Measurements from ENCODE around the gene ARPC4. TPM values are rescaled to one million over a fixed set of nuclear protein-coding genes. Genes with fewer than 3 reads are reported as not detected.

ARPC4 gene
- polyA plus RNA-seq, 3 donors: 68.9 to 121 (median 111) TPM

DNA sequence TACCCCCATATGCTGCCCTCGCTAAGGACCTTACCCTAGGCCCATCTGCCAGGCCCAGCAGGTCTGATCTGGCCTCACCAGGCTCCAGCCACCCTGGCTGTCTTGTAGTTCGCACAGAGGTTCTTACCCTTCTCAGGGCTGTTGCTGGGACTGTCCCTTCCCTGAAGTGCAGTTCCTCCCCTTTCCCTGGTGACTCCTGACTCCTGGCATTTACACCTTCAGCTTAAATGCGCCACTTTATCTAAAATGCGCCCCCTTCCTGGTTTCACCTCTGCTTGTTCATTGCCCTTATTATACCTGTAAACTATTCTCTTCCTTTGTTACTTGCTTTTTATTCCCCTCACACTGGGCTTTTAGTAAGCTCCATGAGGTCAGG lies 16.3 kb downstream of the ARPC4 start:
- 78 to 86% (median 84%) methylated on average over 4 of the region's 4 CpGs for WGBS, 3 donors

DNA sequence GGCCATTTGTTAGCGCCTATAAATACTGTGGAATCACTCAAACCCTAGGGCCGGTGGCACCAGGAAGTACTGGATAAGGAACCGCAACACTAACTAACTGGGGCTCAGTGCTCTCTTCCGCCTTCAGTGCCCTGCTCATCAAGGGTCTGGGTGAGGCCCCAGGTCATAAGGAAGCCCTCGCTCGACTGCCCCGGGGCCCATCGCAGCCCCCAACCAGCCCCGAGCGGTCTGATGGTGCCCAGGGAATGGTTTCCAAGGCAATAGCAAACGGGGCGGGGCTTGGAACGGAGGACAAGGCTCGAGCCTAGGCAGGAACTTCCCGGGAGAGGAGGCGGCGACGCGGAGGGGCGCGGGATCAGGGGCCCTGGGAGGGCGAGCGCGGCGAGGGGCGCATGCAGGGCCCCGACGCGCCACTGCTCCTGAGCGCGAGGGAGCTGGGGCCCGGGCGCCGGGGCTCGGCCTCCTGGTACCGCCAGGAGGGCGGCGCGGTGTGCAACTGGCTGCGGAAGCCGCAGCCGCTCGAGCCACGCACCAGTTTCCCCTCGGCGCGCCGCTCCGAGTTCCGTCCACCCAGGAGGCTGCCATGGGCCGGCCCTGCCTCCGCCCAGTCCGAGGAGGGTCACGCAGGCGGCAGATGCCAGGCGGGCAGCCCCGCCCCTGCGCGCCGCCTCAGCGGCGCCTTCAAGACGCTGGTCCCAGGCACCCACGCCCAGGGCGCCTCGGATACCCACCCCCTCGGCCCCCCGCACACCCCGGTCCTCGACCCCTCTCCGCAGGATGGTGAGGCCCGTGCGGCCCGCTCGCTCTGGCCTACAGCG lies 16.9 kb downstream of the ARPC4 start, which contains the start of gene TTLL3:
Gene TTLL3 (plus strand): TSS at position 648 of the 818 bp plus-strand sequence. CDS start 400 bp downstream, outside the sequence.
- 0 to 1% (median 0%) methylated on average over 34 to 76 of the region's 76 CpGs for WGBS, 3 donors
- H3K27ac ChIP-seq (ENCODE audit: low read depth, low read length): peak within 1 kb of the TSS; percentile 84

More for the DNA sequence above, 16.3 kb downstream of the ARPC4 start:
- peak overlapping the region; percentile 84 for H3K27ac ChIP-seq (ENCODE audit: low read depth, low read length)

DNA sequence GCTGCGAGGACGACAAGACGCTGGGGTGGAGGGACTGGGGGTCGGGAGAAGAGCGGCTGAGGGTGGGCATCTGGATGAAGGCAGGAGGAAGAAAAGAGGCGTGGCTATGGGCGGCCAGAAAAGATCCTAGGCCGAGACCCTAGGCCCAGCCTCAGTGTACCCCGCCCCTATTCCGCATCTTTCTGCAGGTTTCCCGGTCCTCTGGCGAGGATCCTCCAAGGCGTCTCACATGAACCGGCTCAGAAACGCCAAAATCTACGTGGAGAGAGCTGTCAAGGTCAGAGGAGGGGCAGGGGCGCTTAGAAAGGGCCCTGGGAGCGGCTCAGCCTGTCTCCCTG lies 17.5 kb downstream of the ARPC4 start:
- H3K27ac ChIP-seq (ENCODE audit: low read depth, low read length): no peak overlapping the region
- WGBS, 3 donors: 3 to 9% (median 9%) methylated on average over 18 of the region's 18 CpGs

DNA sequence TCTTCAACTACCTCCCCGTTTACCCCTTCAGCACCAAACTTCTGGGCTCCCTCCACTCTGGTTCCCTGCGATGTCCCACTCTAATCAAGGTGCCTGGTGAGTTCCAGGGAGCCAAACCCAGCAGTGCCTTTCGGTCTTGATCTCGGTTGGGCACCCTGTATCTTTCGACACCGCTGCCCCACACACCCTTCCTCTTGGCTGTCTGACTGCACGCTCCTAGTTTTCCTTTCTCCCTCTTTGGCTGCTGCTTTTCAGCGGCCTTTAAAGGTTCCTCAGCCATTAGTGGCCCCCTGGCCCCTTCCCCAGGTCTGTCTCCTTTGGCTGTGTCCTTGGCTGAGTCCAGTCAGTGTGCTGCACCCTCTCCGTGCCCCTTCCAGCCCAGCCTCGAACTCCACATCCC lies 18.0 kb downstream of the ARPC4 start:
- 46 to 72% (median 62%) methylated on average over 10 of the region's 10 CpGs for WGBS, 3 donors
- no peak overlapping the region for H3K27ac ChIP-seq (ENCODE audit: low read depth, low read length)

DNA sequence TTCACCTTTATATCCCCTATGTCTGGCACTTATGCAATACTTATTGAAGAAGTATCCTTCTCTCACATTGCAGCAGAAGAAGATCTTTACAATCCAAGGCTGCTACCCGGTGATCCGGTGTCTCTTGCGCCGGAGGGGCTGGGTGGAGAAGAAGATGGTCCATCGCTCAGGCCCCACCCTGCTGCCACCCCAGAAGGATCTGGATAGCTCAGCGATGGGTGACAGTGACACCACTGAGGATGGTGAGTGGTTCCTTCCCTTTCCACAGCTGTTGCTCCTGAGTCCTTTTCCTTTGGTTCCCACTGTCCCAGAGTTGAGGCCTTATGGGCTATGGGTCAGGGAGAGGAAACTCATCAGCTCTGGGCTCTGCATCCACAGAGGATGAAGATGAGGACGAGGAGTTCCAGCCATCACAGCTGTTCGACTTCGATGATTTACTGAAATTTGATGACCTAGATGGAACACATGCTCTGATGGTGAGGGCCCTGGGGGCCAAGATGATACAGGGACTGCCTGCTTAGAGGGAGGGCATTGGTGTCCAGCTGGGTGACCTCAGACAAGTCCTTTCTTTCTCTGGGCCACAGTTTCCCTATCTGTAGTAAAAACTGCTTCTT lies 20.1 kb downstream of the ARPC4 start:
- H3K27ac ChIP-seq (ENCODE audit: low read depth, low read length): no peak overlapping the region
- 93 to 96% (median 96%) methylated on average over 9 of the region's 9 CpGs for WGBS, 3 donors

DNA sequence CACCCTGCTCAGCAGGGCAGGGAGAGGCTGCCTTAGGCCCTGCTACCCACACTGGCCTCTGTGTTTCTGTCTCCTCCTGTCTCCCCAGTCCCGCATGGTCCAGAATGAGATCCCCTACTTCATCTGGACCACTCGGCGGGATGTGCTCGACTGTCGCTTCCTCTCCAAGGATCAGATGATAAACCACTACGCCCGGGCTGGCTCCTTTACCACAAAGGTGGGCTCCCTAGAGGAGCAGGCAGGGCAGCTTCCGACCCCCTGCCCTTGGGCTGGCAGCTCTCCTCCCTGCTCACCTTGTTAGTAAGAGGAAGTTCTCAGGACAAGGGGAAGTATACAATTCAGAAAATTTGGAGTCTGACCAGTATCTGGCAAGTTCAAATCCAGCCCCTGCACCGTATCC lies 23.1 kb downstream of the ARPC4 start:
- 86 to 91% (median 87%) methylated on average over 9 of the region's 9 CpGs for WGBS, 3 donors
- H3K27ac ChIP-seq (ENCODE audit: low read depth, low read length): no peak overlapping the region

DNA sequence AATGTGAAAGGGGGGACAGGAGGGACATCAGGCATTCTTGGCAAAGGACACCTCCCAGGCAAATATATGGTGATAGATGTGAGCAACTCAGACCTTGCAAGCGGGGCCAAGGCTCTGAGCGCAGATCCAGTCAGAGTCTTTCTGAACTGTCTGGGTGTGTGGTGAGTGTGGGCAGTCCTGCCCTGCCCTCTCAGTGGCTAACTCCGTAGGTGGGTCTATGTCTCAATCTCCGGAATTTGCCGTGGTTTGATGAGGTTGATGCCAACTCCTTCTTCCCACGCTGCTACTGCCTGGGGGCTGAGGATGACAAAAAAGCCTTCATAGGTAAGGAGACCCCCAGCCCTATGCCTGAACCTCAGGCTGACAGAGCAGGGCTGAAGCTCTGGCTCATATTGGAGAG lies 24.6 kb downstream of the ARPC4 start:
- WGBS, 3 donors: 89 to 93% (median 90%) methylated on average over 6 of the region's 6 CpGs
- H3K27ac ChIP-seq (ENCODE audit: low read depth, low read length): no peak overlapping the region

DNA sequence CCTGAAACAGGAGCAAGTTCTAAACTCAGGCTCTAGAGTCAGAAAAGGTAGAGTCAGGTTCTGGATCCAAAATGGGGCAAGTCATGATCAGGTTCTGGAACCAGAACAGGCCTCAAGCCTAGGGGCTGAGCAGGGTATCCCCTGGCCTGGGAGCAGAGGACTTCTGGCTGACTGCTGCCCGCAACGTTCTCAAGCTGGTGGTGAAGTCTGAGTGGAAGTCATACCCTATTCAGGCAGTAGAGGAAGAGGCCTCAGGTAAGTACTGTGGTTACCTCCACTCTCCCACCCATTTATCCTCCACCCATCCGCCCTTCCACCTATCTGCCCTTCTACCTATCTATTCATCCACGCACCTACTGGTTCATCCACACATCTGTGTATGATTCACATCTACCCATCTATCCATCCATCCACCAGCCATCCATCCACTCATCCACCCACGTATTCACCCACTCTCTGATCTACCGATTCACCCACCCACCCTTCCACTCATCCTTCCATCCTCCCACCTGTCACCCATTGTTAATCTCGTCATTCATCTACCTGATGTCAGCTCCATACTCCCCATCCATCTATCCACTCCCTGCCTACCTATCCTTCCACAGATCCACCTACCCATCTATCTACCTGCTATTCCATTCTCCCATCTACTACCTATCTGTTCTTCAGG lies 25.9 kb downstream of the ARPC4 start:
- 81 to 91% (median 86%) methylated on average over 6 to 7 of the region's 7 CpGs for WGBS, 3 donors
- H3K27ac ChIP-seq (ENCODE audit: low read depth, low read length): no peak overlapping the region

DNA sequence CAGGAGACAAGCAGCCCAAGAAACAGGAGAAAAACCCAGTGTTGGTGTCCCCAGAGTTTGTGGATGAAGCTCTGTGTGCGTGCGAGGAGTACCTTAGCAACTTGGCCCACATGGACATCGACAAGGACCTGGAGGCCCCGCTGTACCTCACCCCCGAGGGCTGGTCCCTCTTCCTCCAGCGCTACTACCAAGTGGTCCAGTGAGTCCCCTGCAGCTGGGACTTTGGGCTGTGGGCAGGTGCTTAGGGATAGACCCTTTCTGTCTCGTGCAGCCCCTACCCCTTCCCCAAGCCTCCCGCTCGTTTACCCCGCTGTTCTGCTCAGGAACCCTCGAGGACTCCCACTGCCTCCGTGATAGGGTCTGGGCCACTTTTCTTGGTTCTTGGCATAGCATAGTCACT lies 27.7 kb downstream of the ARPC4 start:
- 82 to 90% (median 88%) methylated on average over 12 of the region's 12 CpGs for WGBS, 3 donors
- no peak overlapping the region for H3K27ac ChIP-seq (ENCODE audit: low read depth, low read length)

DNA sequence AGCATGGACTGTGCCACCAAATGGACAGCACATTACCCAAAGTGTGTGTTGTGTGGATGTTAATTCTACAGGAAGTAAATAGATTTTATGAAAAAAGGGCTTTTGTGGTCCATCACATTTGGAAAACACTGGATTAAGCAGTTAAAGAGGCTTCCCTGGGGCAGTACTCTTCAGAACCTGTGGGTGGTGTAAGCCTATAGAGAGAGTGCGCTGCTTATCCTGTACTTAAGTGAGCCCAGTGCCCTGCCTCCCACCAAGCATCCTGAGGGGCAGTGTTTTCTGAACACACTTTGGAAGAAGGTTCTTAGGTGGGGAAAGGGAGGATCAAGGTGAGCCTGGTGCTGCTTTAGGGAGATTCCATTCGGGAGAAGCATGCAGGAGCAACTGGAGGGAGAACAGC lies 28.1 kb downstream of the ARPC4 start:
- 54 to 86% (median 85%) methylated on average over 2 of the region's 2 CpGs for WGBS, 3 donors

DNA sequence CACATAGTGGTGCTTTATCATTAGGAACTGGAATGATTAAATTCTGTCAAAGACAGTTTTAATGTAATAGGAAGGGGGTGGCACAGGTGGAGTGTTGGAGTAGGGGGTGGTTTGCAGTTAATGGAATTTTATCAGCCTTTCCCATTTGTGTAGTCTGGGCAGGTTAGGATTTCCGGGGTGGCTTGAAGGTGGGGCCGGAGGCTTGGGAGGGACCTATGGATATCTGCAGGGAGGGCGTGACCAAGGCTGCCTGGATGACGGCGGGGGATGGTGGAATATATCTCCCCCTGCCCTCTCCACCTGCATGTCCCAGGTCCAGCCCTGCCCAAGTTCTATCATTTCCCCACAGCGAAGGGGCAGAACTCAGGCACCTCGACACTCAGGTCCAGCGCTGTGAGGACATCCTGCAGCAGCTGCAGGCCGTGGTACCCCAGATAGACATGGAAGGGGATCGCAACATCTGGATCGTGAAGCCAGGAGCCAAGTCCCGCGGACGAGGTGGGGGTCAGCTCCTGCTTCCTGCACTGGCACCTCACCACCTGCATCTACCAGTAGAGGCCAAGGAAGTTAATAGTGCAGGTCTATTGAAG lies 32.7 kb downstream of the ARPC4 start:
- no peak overlapping the region for H3K27ac ChIP-seq (ENCODE audit: low read depth, low read length)
- 70 to 79% (median 73%) methylated on average over 14 of the region's 14 CpGs for WGBS, 3 donors

More for the DNA sequence above, 28.1 kb downstream of the ARPC4 start:
- no peak overlapping the region for H3K27ac ChIP-seq (ENCODE audit: low read depth, low read length)

DNA sequence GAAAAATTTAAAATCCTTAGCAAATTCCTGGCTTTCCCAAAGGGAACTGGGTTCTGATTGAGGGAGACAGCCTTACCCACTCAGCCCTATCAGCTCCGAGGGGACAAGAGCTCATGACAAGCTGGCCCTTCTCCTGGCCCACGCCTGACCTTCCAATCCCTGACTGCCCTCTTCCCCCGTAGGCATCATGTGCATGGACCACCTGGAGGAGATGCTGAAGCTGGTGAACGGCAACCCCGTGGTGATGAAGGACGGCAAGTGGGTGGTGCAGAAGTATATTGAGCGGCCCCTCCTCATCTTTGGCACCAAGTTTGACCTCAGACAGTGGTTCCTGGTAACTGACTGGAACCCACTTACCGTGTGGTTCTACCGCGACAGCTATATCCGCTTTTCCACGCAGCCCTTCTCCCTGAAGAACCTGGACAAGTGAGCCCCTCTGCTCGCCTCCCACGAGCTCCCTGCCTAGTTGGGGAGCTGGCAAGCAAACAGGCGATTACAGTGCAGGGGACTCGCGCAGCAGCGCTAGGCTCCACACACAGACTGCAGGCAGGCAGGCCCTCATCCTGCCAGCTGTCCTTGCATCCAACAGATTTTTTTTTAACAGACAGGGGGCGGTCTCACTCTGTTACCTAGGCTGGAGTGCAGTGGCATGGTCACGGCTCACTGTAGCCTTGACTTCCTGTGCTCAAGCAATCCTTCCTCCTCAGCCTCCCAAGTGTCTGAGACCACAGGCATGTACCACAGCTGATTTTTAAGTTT lies 34.1 kb downstream of the ARPC4 start:
- WGBS, 3 donors: 71 to 82% (median 82%) methylated on average over 20 of the region's 20 CpGs
- no peak overlapping the region for H3K27ac ChIP-seq (ENCODE audit: low read depth, low read length)

DNA sequence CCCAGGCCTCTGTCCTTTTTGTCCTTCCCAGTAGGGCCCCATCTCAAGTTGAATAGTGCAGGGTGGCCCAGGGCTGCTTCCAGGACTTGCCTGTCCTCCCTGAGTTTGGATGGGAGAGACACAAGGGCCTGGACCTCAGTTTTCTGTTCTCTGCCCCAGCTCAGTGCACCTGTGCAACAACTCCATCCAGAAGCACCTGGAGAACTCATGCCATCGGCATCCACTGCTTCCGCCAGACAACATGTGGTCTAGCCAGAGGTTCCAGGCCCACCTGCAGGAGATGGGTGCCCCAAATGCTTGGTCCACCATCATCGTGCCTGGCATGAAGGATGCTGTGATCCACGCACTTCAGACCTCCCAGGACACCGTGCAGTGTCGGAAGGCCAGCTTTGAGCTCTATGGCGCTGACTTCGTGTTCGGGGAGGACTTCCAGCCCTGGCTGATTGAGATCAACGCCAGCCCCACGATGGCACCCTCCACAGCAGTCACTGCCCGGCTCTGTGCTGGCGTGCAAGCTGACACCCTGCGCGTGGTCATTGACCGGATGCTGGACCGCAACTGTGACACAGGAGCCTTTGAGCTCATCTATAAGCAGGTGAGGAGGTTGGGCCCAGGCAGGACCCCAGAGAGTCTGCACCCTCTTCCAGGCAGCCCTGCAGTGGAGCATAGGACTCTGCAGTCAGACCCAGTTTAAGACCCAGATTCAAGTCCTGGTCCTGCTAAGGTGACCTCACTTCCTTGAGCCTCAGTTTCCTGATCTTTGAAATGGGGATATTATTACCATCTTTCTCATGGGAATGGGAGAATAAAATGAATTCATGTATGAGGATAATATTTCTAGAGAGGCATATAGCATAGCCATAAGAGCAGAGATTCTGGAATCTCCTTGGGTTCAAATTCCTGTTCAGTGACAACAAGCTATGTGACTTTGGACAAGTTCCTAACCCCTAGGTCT lies 36.2 kb downstream of the ARPC4 start:
- H3K27ac ChIP-seq (ENCODE audit: low read depth, low read length): no peak overlapping the region
- WGBS, 3 donors: 88 to 98% (median 96%) methylated on average over 17 of the region's 17 CpGs

DNA sequence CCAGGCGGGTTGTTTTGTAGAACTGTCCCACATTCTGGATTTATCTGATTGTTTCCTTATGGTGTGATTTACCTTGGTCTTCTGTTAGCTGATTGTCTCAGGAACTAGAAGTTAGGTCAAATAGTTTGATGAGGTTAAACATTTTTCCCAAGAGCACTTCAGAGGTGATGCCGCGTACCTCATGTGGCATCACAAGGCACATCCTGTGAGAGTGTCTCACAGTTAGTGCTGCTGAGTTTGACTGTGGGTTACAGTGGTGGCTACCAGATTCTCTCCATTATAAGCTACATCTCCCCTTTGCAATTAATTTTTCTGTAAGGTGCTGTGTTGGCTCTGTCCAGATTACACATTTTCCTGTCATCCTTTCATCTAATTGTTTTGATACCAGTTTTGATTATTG lies 38.4 kb downstream of the ARPC4 start:
- H3K27ac ChIP-seq (ENCODE audit: low read depth, low read length): no peak overlapping the region
- 91 to 97% (median 96%) methylated on average over 3 of the region's 3 CpGs for WGBS, 3 donors

DNA sequence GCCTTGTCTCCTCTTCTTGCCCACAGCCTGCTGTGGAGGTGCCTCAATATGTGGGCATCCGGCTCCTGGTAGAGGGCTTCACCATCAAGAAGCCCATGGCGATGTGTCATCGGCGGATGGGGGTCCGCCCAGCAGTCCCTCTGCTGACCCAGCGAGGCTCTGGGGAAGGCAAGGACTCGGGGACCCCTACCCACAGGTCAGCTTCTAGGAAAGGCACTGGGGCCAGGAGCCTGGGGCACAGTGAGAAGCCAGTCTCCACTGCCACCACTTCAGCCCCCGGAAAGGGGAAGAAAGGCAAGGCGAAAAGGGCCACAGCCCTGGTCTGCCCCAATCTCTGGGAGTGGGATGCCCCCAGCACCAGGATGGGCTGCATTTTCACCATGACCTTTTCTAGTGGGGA lies 40.2 kb downstream of the ARPC4 start:
- H3K27ac ChIP-seq (ENCODE audit: low read depth, low read length): no peak overlapping the region
- 90 to 99% (median 95%) methylated on average over 9 of the region's 9 CpGs for WGBS, 3 donors

DNA sequence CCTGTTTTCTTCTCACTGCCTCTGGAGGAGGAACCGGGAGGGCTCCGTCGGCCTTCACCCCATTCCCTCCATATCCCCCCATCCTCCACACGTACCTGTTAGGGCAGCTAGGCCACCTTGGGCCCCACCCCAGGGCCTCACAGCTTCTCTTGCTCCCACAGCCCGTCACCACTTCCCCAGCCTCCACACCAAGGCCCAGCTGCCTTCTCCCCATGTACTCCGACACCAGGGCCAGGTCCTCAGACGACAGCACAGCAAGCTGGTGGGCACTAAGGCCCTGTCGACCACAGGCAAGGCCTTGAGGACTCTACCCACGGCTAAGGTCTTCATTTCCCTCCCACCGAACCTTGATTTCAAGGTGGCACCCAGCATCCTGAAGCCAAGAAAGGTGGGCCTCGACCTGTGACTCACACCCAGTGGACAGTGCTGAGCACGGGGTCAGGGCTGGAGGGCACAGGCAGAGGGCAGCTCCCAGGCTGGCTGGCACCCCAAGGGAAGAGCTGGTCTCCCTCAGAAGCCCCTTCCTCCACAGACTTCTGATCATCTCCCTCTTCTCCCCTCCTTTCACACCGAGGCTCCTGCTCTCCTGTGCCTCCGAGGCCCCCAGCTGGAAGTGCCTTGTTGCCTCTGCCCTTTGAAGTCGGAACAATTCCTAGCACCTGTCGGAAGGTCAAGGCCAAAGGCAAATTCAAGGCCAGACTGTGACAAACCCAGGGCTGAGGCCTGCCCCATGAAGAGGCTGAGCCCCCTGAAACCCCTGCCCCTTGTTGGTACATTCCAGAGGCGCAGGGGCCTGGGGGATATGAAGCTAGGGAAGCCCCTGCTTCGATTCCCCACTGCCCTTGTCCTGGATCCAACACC lies 41.9 kb downstream of the ARPC4 start:
- 73 to 85% (median 84%) methylated on average over 17 to 18 of the region's 18 CpGs for WGBS, 3 donors
- no peak overlapping the region for H3K27ac ChIP-seq (ENCODE audit: low read depth, low read length)
